Measurements from ENCODE around the gene NISCH.
A peak's percentile ranks its signal among the peaks of the same experiment; 100 is the strongest.

NISCH gene

DNA sequence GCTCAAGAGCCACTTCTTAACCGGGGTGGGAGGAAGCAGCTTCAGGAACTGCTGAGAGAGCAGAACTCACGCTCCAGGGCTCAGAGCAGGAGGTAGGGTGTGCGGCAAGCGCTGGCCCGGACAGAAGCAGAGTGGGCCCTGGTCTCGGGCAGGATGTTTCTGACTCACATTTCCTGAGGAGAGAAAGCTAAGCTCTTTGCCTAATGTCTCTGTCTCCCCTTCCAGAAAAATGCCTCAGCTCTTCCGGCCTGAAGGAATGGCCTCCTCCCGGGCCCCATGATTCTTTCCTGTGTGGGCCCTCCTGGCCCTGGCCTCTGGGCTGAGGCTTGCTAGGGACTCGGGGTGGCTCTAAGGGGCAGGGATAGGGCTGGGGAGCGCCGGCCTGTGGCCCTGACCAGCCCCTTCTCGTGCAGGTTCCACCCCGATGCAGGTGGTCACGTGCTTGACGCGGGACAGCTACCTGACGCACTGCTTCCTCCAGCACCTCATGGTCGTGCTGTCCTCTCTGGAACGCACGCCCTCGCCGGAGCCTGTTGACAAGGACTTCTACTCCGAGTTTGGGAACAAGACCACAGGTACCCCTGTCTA lies 35.6 kb downstream of the NISCH start:
- no peak for DNase-seq

DNA sequence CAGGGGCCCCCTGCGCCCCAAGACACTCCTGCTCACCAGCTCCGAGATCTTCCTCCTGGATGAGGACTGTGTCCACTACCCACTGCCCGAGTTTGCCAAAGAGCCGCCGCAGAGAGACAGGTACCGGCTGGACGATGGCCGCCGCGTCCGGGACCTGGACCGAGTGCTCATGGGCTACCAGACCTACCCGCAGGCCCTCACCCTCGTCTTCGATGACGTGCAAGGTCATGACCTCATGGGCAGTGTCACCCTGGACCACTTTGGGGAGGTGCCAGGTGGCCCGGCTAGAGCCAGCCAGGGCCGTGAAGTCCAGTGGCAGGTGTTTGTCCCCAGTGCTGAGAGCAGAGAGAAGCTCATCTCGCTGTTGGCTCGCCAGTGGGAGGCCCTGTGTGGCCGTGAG lies 36.7 kb downstream of the NISCH start:
- DNase-seq, result no peak

DNA sequence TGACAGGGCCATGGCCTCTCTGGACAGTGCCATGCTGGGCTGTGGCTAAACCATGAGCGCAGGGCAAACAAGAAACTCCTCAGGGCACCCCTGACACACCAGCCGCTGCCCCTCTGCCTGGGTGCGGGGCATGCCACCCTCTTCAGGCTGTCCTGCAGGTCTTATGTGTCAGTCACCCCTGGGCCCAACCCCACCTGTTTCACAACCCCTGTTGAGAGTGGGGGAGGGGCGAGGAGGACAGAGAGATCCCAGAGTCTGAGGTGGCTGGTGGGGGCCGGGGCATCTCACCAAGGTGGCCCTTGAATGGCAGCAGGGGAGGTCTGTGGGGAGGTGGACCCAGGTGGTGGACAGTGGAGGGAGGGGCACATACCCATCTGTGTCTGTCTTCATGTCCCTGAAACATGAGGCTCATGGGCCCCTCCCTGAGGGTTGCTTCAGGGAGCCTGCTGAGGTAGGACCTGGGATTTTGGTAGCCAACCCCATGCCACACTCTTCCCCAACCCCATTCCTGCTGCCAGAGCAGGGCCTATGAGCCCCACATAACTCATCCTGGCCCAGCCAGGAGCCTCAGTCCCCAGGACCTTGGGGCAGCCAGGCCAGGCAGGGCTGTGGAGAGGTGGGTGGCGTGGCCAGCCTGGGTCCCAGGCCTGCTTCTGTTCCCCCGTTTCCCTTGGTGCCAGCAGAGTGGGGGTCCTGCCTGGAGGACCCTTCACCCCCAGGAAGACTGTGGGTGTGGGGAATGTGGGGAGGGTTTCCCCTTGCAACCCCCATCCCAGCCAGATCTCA lies 38.0 kb downstream of the NISCH start:
- no peak for DNase-seq

DNA sequence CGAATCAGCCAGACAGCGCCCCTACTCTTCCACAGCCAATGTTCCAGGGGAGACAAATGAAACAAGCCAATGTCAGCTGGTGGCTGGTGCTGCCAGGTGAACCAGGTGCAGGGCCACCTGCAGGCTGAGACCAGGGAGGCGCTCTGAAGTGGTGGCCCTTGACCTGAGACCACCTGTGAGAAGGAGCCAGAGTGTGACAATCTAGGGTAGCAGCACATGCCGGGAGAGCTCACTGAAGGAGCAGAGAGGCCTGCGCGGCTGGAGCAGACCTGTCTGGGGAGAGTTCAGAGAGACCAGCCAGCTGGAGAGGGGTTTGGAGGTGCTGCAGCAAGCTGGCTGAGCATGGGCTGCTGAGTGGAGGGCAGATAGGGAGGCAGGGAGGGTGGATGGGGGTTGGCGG lies 39.0 kb downstream of the NISCH start:
- peak; percentile 74 for DNase-seq

DNA sequence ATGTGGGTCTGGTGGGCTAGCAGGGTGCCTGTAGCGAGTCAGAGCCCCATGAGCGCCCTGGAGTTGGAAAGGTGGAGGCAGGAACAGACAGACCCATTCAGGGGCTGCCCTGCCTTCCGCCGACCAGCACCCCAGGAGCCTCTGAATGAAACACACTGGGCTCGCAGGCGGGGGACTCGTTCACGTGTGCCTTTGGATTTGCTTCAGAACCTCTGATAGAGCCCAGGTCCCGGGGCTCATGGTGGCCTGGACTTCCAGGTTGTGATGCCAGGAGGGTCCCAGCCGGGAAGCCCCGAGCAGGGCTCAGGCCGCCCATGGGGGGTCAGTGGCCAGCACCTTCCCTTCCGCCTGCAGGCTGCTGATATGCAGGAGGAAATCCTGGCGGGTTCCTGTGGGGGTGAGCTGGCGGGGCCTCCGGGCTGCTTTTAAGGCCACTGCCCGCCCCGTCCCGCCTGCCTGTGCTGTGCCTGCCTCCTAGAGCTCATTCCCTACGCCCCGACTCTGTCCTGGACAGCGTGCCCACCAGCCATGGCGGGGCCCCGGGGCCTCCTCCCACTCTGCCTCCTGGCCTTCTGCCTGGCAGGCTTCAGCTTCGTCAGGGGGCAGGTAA lies 39.6 kb downstream of the NISCH start, which contains the start of gene STAB1:
STAB1 (plus strand) TSS at position 453 of the 610 bp plus-strand sequence; CDS start at position 529, 76 bp downstream.
- DNase-seq, result no peak

DNA sequence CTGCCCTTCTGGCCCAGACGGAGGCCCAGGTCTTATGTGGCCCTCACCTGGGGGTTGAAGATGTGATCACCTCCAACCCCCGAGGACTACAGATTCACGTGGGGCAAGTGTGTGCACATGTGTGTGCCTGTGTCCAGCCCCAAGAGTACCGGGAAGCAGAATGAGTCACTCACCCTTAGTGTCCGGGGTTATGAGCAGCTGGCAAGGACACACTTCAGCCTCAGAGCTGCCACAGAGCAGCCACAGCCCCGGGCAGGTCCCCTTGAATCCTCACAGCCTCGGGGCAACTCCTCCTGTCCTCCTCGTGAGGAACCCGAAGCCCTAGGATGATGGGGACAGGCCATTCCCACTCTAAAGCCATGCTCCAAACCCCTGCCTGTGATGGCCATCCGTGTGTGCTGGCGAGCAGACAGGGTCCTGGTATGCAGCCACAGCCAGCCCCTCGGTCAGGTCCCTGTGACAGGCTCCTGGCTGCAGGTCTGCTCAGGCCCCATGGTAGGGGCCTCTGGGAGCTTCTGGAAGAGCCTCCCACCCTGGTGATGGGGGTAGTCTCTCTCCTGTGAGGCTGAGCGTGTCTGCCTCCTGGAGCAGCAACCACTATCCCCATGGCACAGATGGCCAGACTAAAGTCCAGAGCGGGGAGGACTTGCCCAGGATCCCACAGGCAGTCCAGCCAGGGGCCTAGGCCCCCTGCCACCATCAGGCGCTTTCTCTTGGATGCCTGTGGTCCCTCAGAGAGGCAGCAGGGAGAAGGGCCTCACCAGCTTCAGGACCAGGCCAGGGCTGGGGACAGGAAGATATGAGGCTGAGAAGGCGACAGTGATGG lies 40.6 kb downstream of the NISCH start:
- DNase-seq, result no peak

DNA sequence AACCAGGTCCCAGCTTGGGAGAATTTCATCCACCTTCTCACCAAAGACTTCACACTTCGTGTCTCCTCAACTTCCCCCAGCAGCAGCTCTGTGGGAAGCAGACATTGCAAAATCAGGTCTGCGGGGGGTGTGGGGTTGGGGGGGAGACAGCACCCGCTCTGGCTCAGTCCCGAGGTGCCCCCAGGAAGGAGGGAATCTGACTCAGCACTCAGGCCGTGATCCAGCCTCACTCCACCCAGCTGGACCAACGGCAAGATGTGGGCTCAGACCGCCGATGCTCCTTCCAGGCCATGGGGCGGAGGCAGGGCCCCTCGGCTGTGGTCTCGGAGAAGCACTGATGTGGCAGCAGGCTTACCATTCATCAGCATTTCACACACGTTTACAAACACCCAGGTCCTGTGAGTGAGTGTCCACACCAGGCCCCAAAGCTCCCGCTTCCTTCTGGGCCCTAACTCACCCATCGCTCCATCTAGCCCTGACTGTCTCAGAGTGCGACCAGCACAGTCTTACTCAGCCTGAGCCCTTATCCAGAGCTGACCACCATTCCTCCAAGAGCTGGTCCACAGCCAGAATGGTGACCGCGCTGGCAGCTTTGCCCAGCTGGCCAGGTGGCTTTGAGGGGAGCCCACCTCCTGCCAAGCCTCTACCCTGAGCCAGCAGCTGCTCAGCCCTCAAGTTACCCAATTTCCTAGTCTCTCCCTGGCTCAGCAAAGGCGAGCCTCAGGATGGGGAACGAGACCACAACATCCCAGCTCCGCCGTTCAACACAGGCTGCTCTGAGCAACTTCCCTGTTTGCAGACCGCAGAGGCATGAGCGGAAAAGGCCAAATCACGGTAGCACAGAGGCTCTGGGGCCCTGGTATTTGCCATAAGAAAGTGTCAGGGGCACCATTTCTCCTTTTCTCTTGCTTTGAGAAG lies 43.0 kb downstream of the NISCH start:
- no peak for DNase-seq

DNA sequence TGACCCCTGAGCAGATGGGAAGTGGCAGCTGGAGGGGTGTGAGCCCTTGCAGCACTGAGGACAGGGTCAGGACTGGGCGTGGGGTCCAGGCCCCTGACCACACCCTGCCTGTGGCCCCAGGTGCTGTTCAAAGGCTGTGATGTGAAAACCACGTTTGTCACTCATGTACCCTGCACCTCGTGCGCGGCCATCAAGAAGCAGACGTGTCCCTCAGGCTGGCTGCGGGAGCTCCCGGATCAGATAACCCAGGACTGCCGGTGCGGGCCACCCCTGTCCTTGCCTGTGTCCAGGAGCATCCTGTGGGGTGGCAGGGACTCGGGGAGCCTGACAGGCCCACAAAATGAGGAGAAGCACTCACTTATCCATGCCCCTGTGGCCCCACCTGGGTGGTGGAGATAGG lies 45.6 kb downstream of the NISCH start:
- DNase-seq, result no peak

DNA sequence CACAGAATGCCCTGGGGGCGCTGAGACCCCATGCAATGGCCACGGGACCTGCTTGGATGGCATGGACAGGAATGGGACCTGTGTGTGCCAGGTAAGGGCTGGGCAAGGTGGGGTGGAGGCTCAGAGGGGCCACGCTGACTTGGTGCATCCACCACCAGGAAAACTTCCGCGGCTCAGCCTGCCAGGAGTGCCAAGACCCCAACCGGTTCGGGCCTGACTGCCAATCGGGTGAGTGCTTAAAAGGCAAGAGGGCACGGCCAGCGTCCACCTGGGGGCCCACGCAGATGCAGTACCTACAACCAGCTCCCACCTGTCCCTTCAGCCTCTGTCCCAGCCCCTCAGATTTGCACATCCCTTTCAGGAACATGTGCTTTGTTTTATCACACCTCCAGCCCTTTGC lies 46.6 kb downstream of the NISCH start:
- DNase-seq, result no peak

DNA sequence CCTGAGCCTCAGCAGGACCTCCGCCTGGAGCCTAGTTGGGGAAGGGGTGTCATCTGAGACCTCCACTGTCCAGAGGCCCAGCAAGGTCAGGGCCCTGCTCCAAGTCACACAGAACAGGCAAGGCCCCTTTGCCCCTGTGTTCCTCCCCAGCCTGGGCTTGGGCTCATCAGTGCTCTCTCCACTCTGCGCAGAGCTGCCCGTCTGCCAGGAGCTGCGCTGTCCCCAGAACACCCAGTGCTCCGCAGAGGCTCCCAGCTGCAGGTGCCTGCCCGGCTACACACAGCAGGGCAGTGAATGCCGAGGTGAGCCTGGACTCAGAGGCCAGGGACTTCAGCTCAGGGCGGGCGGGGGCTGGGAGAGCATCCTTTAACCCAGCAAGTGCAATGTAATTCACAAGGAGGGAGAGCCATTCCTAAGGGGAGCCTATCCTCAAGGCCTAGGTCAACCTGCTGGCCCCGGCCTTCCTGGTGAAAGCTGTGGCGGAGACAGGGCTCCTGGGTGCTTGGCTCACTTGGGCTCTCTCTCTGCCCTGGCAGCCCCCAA lies 47.5 kb downstream of the NISCH start:
- DNase-seq, result no peak

DNA sequence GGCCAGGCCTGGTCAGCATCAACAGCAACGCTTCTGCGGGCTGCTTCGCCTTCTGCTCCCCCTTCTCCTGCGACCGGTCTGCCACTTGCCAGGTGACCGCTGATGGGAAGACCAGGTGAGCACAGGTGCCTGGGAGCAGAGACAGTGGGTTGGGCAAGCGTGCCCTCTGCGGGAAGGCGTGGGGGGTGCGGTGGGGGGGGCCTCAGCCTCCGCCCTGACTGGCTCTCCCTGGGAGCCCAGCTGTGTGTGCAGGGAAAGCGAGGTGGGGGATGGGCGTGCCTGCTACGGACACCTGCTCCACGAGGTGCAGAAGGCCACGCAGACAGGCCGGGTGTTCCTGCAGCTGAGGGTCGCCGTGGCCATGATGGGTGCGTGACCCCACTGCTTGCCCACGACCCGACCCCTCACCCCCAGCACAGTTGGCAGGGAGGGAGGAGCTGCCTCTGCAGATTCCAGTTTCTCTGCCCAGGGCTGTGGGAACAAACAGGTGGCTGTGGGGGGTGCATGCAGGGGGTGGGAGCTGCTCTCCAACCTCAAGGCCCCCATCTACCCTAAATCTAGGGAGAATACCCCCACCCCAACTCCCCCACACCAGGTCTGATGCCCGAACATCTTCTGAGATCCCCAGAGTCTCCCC lies 48.5 kb downstream of the NISCH start:
- DNase-seq, result no peak

DNA sequence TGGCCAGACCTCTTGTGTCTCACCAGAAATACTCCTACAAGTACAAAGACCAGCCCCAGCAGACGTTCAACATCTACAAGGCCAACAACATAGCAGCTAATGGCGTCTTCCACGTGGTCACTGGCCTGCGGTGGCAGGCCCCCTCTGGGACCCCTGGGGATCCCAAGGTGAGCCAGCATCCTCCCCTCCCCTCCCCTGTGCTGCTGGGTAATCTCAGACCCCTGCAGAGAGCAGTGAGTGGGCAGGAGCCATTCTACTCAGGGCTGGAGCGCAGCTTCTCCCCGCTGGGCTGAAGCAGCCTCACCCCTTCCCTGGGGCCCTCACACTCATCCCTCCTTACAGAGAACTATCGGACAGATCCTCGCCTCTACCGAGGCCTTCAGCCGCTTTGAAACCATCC lies 49.6 kb downstream of the NISCH start:
- DNase-seq, result no peak

DNA sequence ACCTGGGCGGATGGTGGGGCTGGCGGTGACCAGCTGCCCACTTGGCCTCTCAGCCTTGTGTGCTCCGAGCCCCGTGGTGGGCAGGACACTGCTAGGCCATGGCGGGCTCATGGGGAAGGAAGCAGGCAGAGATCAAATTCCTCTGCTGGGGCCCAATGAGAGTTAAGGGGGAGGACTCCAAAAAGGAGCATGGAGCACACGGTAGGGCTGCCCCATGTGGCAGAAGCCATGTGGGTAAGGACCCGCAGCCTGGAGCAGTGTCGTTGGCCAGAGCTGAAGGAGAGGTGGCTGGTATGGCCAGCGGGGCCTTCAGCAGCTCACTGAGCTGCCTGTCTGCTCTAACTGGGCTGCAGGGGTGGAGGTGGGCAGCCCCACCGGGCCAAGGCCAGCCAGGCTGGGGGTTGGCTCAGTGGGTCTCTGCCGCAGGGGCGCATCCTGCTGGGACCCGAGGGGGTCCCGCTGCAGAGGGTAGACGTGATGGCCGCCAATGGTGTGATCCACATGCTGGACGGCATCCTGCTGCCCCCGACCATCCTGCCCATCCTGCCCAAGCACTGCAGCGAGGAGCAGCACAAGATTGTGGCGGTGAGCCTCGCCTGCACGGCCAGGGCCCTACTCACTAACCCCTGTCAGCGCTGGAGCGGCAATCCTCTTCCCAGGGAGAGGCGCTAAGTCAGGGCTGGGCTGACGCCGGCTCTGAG lies 51.0 kb downstream of the NISCH start:
- no peak for DNase-seq

DNA sequence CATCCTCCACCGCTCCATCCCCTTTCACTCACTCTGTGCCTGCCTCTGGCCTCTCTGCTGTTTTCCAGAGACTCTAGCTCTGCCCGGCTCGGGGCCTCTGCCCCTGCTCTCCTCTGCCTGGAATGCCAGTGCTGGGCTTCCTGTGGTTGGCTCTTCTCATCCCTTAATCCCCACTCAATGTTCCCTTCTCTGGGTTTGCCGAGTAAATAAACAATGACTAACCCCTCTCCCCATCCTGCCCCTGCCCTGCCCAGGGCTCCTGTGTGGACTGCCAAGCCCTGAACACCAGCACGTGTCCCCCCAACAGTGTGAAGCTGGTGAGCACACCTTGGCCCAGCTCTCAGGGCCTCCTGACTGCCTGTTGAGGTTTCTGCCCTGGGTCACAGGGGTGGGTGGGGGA lies 52.0 kb downstream of the NISCH start:
- no peak for DNase-seq

DNA sequence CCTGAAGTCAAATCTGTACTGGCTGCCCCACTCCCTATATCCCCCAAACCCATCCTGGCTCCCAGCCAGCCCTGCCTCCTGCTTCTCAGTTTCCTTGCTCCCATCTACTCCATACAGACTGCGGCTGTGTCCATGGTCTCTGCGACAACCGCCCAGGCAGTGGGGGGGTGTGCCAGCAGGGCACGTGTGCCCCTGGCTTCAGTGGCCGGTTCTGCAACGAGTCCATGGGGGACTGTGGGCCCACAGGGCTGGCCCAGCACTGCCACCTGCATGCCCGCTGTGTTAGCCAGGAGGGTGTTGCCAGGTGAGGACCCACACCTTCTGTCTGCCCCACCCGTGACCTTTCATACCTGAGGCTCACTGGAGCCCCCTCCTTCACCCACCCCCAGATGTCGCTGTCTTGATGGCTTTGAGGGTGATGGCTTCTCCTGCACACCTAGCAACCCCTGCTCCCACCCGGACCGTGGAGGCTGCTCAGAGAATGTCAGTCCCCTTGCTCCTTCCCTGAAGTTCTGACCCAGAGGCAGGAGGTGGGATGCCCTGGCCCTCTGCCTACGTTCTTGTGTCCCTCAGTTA lies 54.4 kb downstream of the NISCH start:
- DNase-seq, result no peak

DNA sequence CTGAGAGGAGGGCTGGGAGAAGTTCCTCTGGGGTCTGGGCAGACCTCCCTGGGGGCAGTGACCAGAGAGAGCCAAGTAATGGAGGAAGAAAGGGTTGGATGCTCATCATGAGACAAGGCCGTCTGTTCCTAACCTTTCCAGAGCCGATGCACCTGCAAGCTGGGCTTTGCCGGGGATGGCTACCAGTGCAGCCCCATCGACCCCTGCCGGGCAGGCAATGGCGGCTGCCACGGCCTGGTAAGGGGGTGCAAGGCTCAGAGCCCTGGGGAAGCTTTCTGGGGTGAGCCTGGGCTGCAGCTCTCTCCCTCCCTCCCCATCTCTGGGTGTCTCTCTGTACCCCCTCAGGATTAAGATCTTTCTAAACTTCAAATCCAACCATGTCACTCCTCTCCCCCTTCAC lies 56.1 kb downstream of the NISCH start:
- DNase-seq, result no peak

DNA sequence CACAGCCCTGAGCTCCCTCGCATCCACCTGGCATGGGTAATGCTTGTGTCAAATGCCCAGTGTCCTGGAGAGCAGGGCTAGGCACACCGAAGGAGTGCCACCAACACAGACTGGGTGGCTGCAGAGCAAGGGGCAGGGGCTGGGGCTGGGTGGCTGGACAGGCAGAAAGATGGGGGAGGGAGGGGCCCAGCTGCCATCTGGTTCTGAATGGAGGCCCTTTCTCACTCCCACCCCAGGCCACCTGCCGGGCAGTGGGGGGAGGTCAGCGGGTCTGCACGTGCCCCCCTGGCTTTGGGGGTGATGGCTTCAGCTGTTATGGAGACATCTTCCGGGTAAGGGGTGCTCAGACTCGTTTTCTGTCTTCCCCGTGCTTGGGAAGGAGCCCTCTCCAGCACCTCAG lies 56.7 kb downstream of the NISCH start:
- DNase-seq, result no peak

DNA sequence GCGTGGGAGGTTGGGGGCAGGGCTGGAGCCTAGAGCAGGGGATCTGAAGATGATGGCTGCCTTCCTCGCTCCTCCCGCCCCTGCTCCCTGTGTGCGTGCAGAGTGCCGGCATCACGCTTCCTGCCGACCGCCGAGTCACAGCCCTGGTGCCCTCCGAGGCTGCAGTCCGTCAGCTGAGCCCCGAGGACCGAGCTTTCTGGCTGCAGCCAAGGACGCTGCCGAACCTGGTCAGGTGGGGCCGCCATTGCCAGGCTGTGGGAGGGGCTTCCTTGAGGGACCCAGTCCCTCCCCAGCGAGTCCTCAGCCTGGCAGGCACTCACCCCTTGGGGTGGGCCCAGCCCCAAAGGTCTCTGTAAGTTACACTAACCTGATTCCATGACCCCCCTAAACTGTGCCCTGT lies 57.3 kb downstream of the NISCH start:
- no peak for DNase-seq

DNA sequence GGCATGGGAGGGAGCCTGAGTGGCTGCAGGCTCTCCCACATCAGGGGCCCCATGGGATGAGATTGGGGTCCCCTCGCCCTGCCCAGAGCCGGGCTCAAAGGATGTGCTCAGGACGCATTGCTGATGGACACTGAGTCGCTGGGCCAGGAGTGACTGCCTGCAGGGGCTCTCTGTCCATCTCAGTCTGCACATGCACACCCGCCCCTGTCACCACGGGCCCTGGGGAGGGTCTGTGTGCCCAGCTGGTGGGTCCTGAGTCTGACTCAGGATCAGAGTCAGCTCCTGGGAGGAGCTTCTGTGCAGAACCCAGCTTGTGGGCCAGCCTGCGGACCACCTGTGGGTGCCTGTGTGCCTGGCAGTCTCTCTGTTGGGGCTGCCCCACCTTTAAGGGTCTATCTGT lies 57.9 kb downstream of the NISCH start:
- no peak for DNase-seq

DNA sequence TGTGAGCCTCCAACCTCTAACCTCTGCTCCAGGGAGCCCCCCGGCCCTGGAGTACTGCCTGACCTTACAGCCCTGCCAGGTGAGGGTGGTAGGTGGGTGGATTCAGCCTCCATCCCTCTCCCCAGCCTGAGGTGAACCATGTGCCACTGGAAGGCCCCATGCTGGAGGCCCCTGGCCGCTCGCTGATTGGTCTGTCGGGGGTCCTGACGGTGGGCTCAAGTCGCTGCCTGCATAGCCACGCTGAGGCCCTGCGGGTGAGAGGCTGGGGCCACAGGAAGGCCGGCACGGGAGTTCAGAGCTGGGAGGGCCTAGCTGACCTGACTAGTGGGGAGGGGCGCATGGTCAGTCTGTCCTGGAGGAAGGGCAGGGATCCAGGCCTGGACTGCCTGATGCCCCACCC lies 59.2 kb downstream of the NISCH start:
- no peak for DNase-seq

DNA sequence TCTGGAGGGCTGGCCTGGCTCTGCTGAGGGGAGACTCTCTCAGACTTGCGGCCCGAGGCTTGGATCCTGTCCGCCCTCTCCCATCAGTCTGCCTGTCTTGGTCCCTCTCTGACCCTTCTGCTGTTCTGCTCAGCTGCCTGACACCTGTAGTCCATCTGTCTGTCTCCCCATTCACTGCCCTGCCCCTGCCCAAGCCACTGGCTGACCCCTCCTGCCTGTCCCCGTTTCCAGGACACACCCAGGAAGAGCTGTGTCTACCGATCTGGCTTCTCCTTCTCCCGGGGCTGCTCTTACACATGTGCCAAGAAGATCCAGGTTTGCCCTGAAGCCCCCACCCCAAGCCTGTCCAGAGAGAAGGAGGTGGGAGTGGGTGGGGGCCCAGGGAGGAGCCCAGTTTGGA lies 59.8 kb downstream of the NISCH start:
- DNase-seq, result no peak

All from NCI-H510A (cell line).